Panc1 (cell line): ENCODE data around the gene CEMIP. TPM values are rescaled to one million over a fixed set of nuclear protein-coding genes. Genes with fewer than 3 reads are reported as not detected.

ENCODE experiments used
- ATAC-seq: fragments of 200-7000 bp; cut with Tn5 transposase; 2 replicates; pipeline ENCODE4 v1.9.1; 2020; ENCODE audit warnings: mild to moderate bottlenecking, moderate library complexity
- BruUV-seq: library from RNA; stranded (reverse); fragments of 400-500 nt; replicated peaks from 2 replicates; lab custom pipeline; 2021; lab: Mats Ljungman, UMichigan
- CTCF ChIA-PET: fragments of 300-600 bp; sonication (Branson Sonifier 250); formaldehyde crosslinking; loops from one replicate; lab custom pipeline; 2022; ENCODE audit warnings: antibody characterized with exemption; lab: Charles Lee
- POLR2A ChIA-PET: fragments of 300-600 bp; sonication (Branson Sonifier 250); formaldehyde crosslinking; loops from one replicate; lab custom pipeline; 2022; ENCODE audit warnings: antibody characterized with exemption; lab: Charles Lee
- DNase-seq: peaks from one replicate; pipeline ENCODE4 v3.0.0-alpha.2; 2010; ENCODE audit warnings: low read depth, low spot score
- H3K27ac ChIP-seq: 2 replicates; pipeline ENCODE4 v1.5.1; 2011; ENCODE audit warnings: mild to moderate bottlenecking, low read length, inconsistent platforms
- H3K27me3 ChIP-seq: fragments of 200-500 bp; sonication (Bioruptor generic); 2 replicates; pipeline ENCODE4 v1.6.0; 2014; ENCODE audit warnings: low read length, inconsistent platforms; ENCODE audit not compliant: control insufficient read depth, insufficient read depth
- H3K36me3 ChIP-seq: fragments of 200-500 bp; sonication (Bioruptor generic); 2 replicates; pipeline ENCODE4 v1.5.1; 2014; ENCODE audit warnings: inconsistent platforms, mild to moderate bottlenecking, low read length, moderate library complexity; ENCODE audit not compliant: control insufficient read depth, insufficient read depth
- H3K4me1 ChIP-seq: 2 replicates; pipeline ENCODE4 v1.5.1; 2011; ENCODE audit warnings: inconsistent platforms, mild to moderate bottlenecking, low read length, moderate library complexity; ENCODE audit not compliant: control insufficient read depth, insufficient read depth
- H3K4me3 ChIP-seq, 2 experiments: 2 replicates each; pipeline ENCODE4 v1.5.1; 2011 to 2012; ENCODE audit warnings: low read depth in 2 of 2, low read length in 2 of 2, mild to moderate bottlenecking in 2 of 2, inconsistent platforms in 1 of 2, moderate library complexity in 1 of 2
- H3K9me3 ChIP-seq: fragments of 200-500 bp; sonication (Bioruptor generic); 2 replicates; pipeline ENCODE4 v1.5.1; 2014; ENCODE audit warnings: low read depth, mild to moderate bottlenecking, inconsistent platforms, low read length, moderate library complexity; ENCODE audit not compliant: control insufficient read depth, insufficient read depth
- CTCF ChIP-seq: fragments of 450-650 bp; IDR thresholded peaks from 2 replicates; pipeline ENCODE4 v1.5.1; 2017; ENCODE audit warnings: mild to moderate bottlenecking
- POLR2AphosphoS5 ChIP-seq: IDR thresholded peaks from 2 replicates; pipeline ENCODE4 v1.6.1; 2012; ENCODE audit warnings: mild to moderate bottlenecking, low read depth, low read length, moderate library complexity
- REST ChIP-seq, 2 experiments: IDR thresholded peaks; 2 replicates each; pipeline ENCODE4 v1.6.1; 2011 to 2012; ENCODE audit warnings: low read depth in 2 of 2, control low read depth in 1 of 2, low read length in 1 of 2, mild to moderate bottlenecking in 1 of 2, moderate library complexity in 1 of 2; ENCODE audit not compliant: insufficient read depth in 1 of 2
- SIN3A ChIP-seq: IDR thresholded peaks from 2 replicates; pipeline ENCODE4 v1.6.1; 2012; ENCODE audit warnings: low read depth, mild to moderate bottlenecking, low read length, moderate library complexity, borderline replicate concordance; ENCODE audit not compliant: insufficient read depth
- TCF7L2 ChIP-seq: IDR thresholded peaks from 2 replicates; pipeline ENCODE4 v1.6.1; 2011; ENCODE audit warnings: mild to moderate bottlenecking, low read depth, low read length, inconsistent platforms
- in situ Hi-C: cut with HindIII; loops from 2 replicates; pipeline ENCODE4 v1.10.0; 2016; ENCODE audit warnings: low sequenced_read_pairs, low pct_unique_long_range_greater_than_20kb
- intact Hi-C: fragments of 100-400 bp; cut with micrococcal nuclease; formaldehyde crosslinking; loops from one replicate; pipeline ENCODE4 v1.10.0; 2022; ENCODE audit not compliant: unreplicated experiment
- total RNA-seq: library from RNA; stranded (reverse); gene quantifications from one replicate; pipeline ENCODE4 v1.2.1, GENCODE V29; 2021; ENCODE audit not compliant: unreplicated experiment

Gene CEMIP
- total RNA-seq, 1 experiment from 2014 or later = 0.46 TPM

GRCh38 chr15:80925597-80926059 lies 146.5 kb downstream of the CEMIP start:
- H3K9me3 ChIP-seq = no peaks in the 10 kb centered on the region
- DNase-seq (no peak), ATAC-seq (no peak)
- in situ Hi-C loops = no loop called here
- BruUV-seq = no TSS peak
- no peaks in the 10 kb centered on the region for H3K27me3 ChIP-seq
- H3K36me3 ChIP-seq = no peaks in the 10 kb centered on the region
- no peak for TF ChIP-seq SIN3A
- H3K4me3 ChIP-seq = no peak overlapping the region
- ChIA-PET CTCF (no interaction called here), POLR2A (no interaction called here)
- intact Hi-C loops = no loop called here
- no peak overlapping the region for H3K27ac ChIP-seq
- H3K4me1 ChIP-seq = no peaks in the 10 kb centered on the region

GRCh38 chr15:80926126-80926525 lies 147.0 kb downstream of the CEMIP start:
- Histone ChIP-seq H3K36me3 (no peaks in the 10 kb centered on the region), H3K27ac (no peak overlapping the region), H3K9me3 (no peaks in the 10 kb centered on the region), H3K27me3 (no peaks in the 10 kb centered on the region), H3K4me1 (no peaks in the 10 kb centered on the region), H3K4me3 (no peak overlapping the region)
- intact Hi-C loops (no loop called here), in situ Hi-C loops (no loop called here)
- ATAC-seq (no peak), DNase-seq (no peak)
- TF ChIP-seq CTCF (no peak), REST (IDR thresholded peaks at IDR 0.05; ENCODE audit: insufficient read depth in 1 of 2, low read depth in 2 of 2, low read length in 1 of 2) (no peak), POLR2AphosphoS5 (no peak), SIN3A (no peak), TCF7L2 (no peak)
- no TSS peak for BruUV-seq
- POLR2A ChIA-PET = no interaction called here
- CTCF ChIA-PET = no interaction called here

GRCh38 chr15:80929225-80929624 lies 150.1 kb downstream of the CEMIP start:
- H3K4me3 ChIP-seq = no peak overlapping the region
- TF ChIP-seq REST (IDR thresholded peaks at IDR 0.05; ENCODE audit: insufficient read depth in 1 of 2, low read depth in 2 of 2, low read length in 1 of 2) (no peak), CTCF (no peak), SIN3A (no peak), TCF7L2 (no peak), POLR2AphosphoS5 (no peak)
- H3K36me3 ChIP-seq = no peaks in the 10 kb centered on the region
- CTCF ChIA-PET = no interaction called here
- H3K9me3 ChIP-seq = no peaks in the 10 kb centered on the region
- POLR2A ChIA-PET = no interaction called here
- H3K27ac ChIP-seq = no peak overlapping the region
- no peak for DNase-seq
- no TSS peak for BruUV-seq
- no peak for ATAC-seq
- H3K27me3 ChIP-seq = no peaks in the 10 kb centered on the region
- H3K4me1 ChIP-seq = no peaks in the 10 kb centered on the region
- intact Hi-C loops = no loop called here
- in situ Hi-C loops = no loop called here
